H9 (cell line): ENCODE data around the gene CCL7. TPM values are rescaled to one million over a fixed set of nuclear protein-coding genes. Genes with fewer than 3 reads are reported as not detected.

Source experiments
- DNase-seq: peaks from one replicate; pipeline ENCODE4 v3.0.0-alpha.2; 2017
- H2AFZ ChIP-seq: one replicate; pipeline ENCODE4 v1.6.1; 2013; ENCODE audit warnings: mild to moderate bottlenecking, low read length, control low read depth, moderate library complexity
- H2AK5ac ChIP-seq: 2 replicates; pipeline ENCODE4 v1.6.1; 2013; ENCODE audit warnings: low read length, control low read depth, mixed read lengths; ENCODE audit not compliant: insufficient read length
- H2BK120ac ChIP-seq: one replicate; pipeline ENCODE4 v1.6.1; 2013; ENCODE audit warnings: low read depth, mild to moderate bottlenecking, low read length, control low read depth, inconsistent platforms; ENCODE audit not compliant: poor library complexity, severe bottlenecking
- H2BK12ac ChIP-seq: 2 replicates; pipeline ENCODE4 v1.6.1; 2013; ENCODE audit warnings: low read length, control low read depth, mixed read lengths, low read depth; ENCODE audit not compliant: insufficient read length
- H2BK15ac ChIP-seq: 2 replicates; pipeline ENCODE4 v1.6.1; 2013; ENCODE audit warnings: low read depth, low read length, control low read depth
- H2BK20ac ChIP-seq: one replicate; pipeline ENCODE4 v1.6.1; 2013; ENCODE audit warnings: low read depth, mild to moderate bottlenecking, low read length, control low read depth, inconsistent platforms; ENCODE audit not compliant: poor library complexity, severe bottlenecking
- H2BK5ac ChIP-seq: 2 replicates; pipeline ENCODE4 v1.6.1; 2013; ENCODE audit warnings: low read length, control low read depth, mixed read lengths; ENCODE audit not compliant: insufficient read length
- H3K14ac ChIP-seq: 2 replicates; pipeline ENCODE4 v1.6.1; 2013; ENCODE audit warnings: low read length, control low read depth; ENCODE audit not compliant: insufficient read depth
- H3K18ac ChIP-seq: 2 replicates; pipeline ENCODE4 v1.6.1; 2013; ENCODE audit warnings: low read depth, mild to moderate bottlenecking, mixed read lengths, low read length, control low read depth; ENCODE audit not compliant: insufficient read length
- H3K23ac ChIP-seq: 2 replicates; pipeline ENCODE4 v1.6.1; 2013; ENCODE audit warnings: low read length, control low read depth, mixed read lengths, low read depth; ENCODE audit not compliant: insufficient read length
- H3K23me2 ChIP-seq: 2 replicates; pipeline ENCODE4 v1.6.1; 2013; ENCODE audit warnings: low read depth, mild to moderate bottlenecking, mixed read lengths, low read length, control low read depth; ENCODE audit not compliant: insufficient read length, poor library complexity, severe bottlenecking
- H3K27ac ChIP-seq: 2 replicates; pipeline ENCODE4 v1.5.1; 2013; ENCODE audit warnings: low read length, control low read depth, mixed read lengths, low read depth; ENCODE audit not compliant: insufficient read length
- H3K27me3 ChIP-seq: 2 replicates; pipeline ENCODE4 v1.6.1; 2013; ENCODE audit warnings: low read length, control low read depth, inconsistent platforms; ENCODE audit not compliant: insufficient read depth
- H3K4ac ChIP-seq: 2 replicates; pipeline ENCODE4 v1.6.1; 2013; ENCODE audit warnings: low read depth, mild to moderate bottlenecking, control low read depth, inconsistent platforms, low read length, moderate library complexity
- H3K4me1 ChIP-seq: 2 replicates; pipeline ENCODE4 v1.6.1; 2013; ENCODE audit warnings: low read length, control low read depth, inconsistent platforms; ENCODE audit not compliant: insufficient read depth
- H3K4me2 ChIP-seq: 2 replicates; pipeline ENCODE4 v1.6.1; 2013; ENCODE audit warnings: low read length, control low read depth, mixed read lengths; ENCODE audit not compliant: insufficient read length, insufficient read depth
- H3K56ac ChIP-seq: 2 replicates; pipeline ENCODE4 v1.6.1; 2013; ENCODE audit warnings: low read depth, mild to moderate bottlenecking, mixed read lengths, low read length, control low read depth; ENCODE audit not compliant: insufficient read length
- H3K79me1 ChIP-seq: 2 replicates; pipeline ENCODE4 v1.6.1; 2013; ENCODE audit warnings: low read depth, mild to moderate bottlenecking, moderate library complexity, low read length, control low read depth, inconsistent platforms; ENCODE audit not compliant: insufficient read depth, poor library complexity, severe bottlenecking
- H3K79me2 ChIP-seq: 2 replicates; pipeline ENCODE4 v1.6.1; 2013; ENCODE audit warnings: low read length, control low read depth, inconsistent platforms; ENCODE audit not compliant: insufficient read depth
- H3K9ac ChIP-seq: 2 replicates; pipeline ENCODE4 v1.6.1; 2013; ENCODE audit warnings: low read length, control low read depth, mixed read lengths; ENCODE audit not compliant: insufficient read length; ENCODE audit errors: extremely low read depth
- H3K9me3 ChIP-seq: one replicate; pipeline ENCODE4 v1.6.1; 2013; ENCODE audit warnings: low read depth, low read length, inconsistent platforms; ENCODE audit not compliant: control insufficient read depth
- H3T11ph ChIP-seq: one replicate; pipeline ENCODE4 v1.6.1; 2013; ENCODE audit warnings: mild to moderate bottlenecking, low read length, control low read depth, inconsistent platforms
- H4K20me1 ChIP-seq: one replicate; pipeline ENCODE4 v1.6.1; 2013; ENCODE audit not compliant: control insufficient read depth, insufficient read length, insufficient read depth
- H4K5ac ChIP-seq: 2 replicates; pipeline ENCODE4 v1.6.1; 2013; ENCODE audit warnings: low read depth, mild to moderate bottlenecking, mixed read lengths, low read length, control low read depth; ENCODE audit not compliant: insufficient read length
- H4K8ac ChIP-seq: replicated peaks from 2 replicates; pipeline ENCODE4 v1.6.1; 2013; ENCODE audit warnings: low read length, control low read depth, mixed read lengths, low read depth; ENCODE audit not compliant: insufficient read length
- H4K91ac ChIP-seq: 2 replicates; pipeline ENCODE4 v1.6.1; 2013; ENCODE audit warnings: low read depth, mild to moderate bottlenecking, moderate library complexity, mixed read lengths, low read length, control low read depth; ENCODE audit not compliant: insufficient read length
- H3K27ac Mint-ChIP-seq, 3 experiments: 2 replicates in 2 of 3; 3 replicates in 1 of 3; pipeline ENCODE4 v1.8.0; 2020 to 2021; ENCODE audit warnings: mixed read lengths in 3 of 3, mild to moderate bottlenecking in 1 of 3, moderate library complexity in 1 of 3
- H3K27me3 Mint-ChIP-seq: 2 replicates; pipeline ENCODE4 v1.8.0; 2021; ENCODE audit warnings: low read depth, mild to moderate bottlenecking, moderate library complexity, mixed read lengths
- H3K36me3 Mint-ChIP-seq, 3 experiments: 2 replicates in 2 of 3; 3 replicates in 1 of 3; pipeline ENCODE4 v1.8.0; 2020 to 2021; ENCODE audit warnings: low read depth in 3 of 3, mixed read lengths in 3 of 3; ENCODE audit not compliant: insufficient read depth in 1 of 3
- H3K4me1 Mint-ChIP-seq, 2 experiments: 2 replicates each; pipeline ENCODE4 v1.8.0; 2020; ENCODE audit warnings: mixed read lengths in 2 of 2
- H3K4me3 Mint-ChIP-seq, 2 experiments: 2 replicates in 1 of 2; 3 replicates in 1 of 2; pipeline ENCODE4 v1.8.0; 2020 to 2021; ENCODE audit warnings: mild to moderate bottlenecking in 2 of 2, mixed read lengths in 2 of 2, moderate library complexity in 1 of 2
- H3K9me3 Mint-ChIP-seq, 2 experiments: 2 replicates in 1 of 2; 3 replicates in 1 of 2; pipeline ENCODE4 v1.8.0; 2020; ENCODE audit warnings: mild to moderate bottlenecking in 2 of 2, mixed read lengths in 2 of 2, moderate library complexity in 1 of 2
- CTCF ChIP-seq: fragments of 200-600 bp; sonication (generic); conservative IDR thresholded peaks from 3 replicates; pipeline ENCODE4 v1.8.0; 2021; ENCODE audit warnings: antibody characterized with exemption, mild to moderate bottlenecking
- WGBS: extraction: QIAGEN DNeasy Blood & Tissue Kit; methylation state at CpG from one replicate; pipeline ENCODE4 v1.1.7; 2013; ENCODE audit warnings: missing lambda C conversion rate, low lambda C conversion rate, mixed read lengths; ENCODE audit not compliant: insufficient read length; ENCODE audit errors: extremely low coverage; 5-methylcytosine and 5-hydroxymethylcytosine counted together
- total RNA-seq: library from RNA; stranded (reverse); gene quantifications from 2 replicates; pipeline ENCODE4 v1.2.1, GENCODE V29; 2021

CCL7 gene
- total RNA-seq, 1 experiment from 2014 or later, result not detected

- Histone ChIP-seq H2BK20ac (no peak overlapping the region), H3K9me3 (no peaks in the 10 kb centered on the region), H3K23me2 (no peaks in the 10 kb centered on the region), H3K4me1 (no peaks in the 10 kb centered on the region), H3K27ac (no peak overlapping the region), H4K8ac (no peak overlapping the region), H3K79me1 (no peaks in the 10 kb centered on the region), H3K79me2 (no peaks in the 10 kb centered on the region), H3K4me2 (no peak overlapping the region), H2BK15ac (no peak overlapping the region), H4K20me1 (no peaks in the 10 kb centered on the region), H2BK5ac (no peak overlapping the region), H2BK120ac (no peak overlapping the region), H3K56ac (no peak overlapping the region), H3K27me3 (no peaks in the 10 kb centered on the region), H3K14ac (no peak overlapping the region), H3K23ac (no peak overlapping the region), H2AK5ac (no peak overlapping the region), H3K4ac (no peak overlapping the region), H3K9ac (no peak overlapping the region), H4K5ac (no peak overlapping the region), H2BK12ac (no peak overlapping the region), H3T11ph (no peak overlapping the region), H3K18ac (no peak overlapping the region), H2AFZ (no peak overlapping the region), H4K91ac (no peak overlapping the region)
- Mint-ChIP-seq H3K27ac (no peak overlapping the region), H3K9me3 (no peaks in the 10 kb centered on the region), H3K27me3 (peaks cover 14% of the 10 kb centered on the region), H3K4me1 (no peaks in the 10 kb centered on the region), H3K36me3 (no peaks in the 10 kb centered on the region), H3K4me3 (no peak overlapping the region)
- no CpG with 5 or more reads among the region's 4 CpGs for WGBS
- TF ChIP-seq CTCF, result no peak
- no peak for DNase-seq
These were observed 43.1 kb downstream of the CCL7 start for GRCh38 chr17:34313164-34313563.
